A673 (cell line): ENCODE data around the gene HDAC3.

Experiments
- CTCF ChIP-seq: fragments of 300-800, 200-600 bp; sonication (generic); conservative IDR thresholded peaks from 2 replicates; pipeline ENCODE4 v1.5.1; 2017; ENCODE audit warnings: low read depth, mild to moderate bottlenecking, antibody characterized with exemption, low read length, moderate library complexity, mixed read lengths
- EZH2 ChIP-seq: fragments of 200-600 bp; sonication (generic); IDR thresholded peaks from 2 replicates; pipeline ENCODE4 v1.6.1; 2017; ENCODE audit warnings: borderline replicate concordance, low read depth, mild to moderate bottlenecking, mixed read lengths, antibody characterized with exemption, low read length; ENCODE audit not compliant: poor library complexity, severe bottlenecking

GRCh38 chr5:141630570-141631140 is 6.0 kb downstream of the HDAC3 start:
- no peak for TF ChIP-seq CTCF
- TF ChIP-seq EZH2: no peak
